ENCODE data around the gene LRGUK.

The LRGUK gene

DNA sequence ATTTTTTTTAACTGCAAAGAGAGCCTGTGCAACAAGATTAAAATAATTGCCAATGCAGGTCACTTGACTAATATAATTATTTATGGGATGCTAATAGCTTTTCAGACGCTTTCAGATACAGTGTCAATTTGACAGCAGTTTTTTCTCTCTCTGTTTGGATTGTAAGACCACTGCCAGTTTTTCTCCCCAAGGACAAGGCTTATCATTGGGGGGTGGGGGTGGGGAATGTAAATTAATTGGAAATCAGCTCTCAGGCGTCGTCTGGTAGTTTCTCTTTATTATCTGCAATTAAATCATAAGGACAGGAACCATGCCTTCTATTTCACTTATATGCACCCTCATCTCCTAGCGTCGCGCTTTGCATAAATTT, 559 bp upstream of the LRGUK start:
- FAIRE-seq, result no peak

DNA sequence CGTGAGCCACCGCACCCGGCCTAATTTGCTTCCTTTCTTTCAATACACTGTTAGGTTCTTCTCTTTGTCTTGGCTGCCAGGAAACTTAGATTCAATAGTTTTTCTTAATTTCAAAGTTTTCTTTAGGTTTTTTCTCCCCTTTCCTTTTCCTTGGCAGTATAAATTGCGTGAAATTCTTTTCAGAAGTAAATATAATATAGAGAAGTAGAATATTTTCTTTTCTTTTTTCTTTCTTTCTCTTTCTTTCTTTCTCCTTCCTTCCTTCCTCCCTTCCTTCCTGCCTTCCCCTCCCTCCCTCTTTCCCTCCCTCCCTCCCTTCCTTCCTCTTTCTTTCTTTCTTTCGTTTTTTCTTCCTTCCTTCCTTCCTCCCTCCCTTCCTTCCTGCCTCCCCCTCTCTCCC, 1.7 kb downstream of the LRGUK start:
- no peak for FAIRE-seq

DNA sequence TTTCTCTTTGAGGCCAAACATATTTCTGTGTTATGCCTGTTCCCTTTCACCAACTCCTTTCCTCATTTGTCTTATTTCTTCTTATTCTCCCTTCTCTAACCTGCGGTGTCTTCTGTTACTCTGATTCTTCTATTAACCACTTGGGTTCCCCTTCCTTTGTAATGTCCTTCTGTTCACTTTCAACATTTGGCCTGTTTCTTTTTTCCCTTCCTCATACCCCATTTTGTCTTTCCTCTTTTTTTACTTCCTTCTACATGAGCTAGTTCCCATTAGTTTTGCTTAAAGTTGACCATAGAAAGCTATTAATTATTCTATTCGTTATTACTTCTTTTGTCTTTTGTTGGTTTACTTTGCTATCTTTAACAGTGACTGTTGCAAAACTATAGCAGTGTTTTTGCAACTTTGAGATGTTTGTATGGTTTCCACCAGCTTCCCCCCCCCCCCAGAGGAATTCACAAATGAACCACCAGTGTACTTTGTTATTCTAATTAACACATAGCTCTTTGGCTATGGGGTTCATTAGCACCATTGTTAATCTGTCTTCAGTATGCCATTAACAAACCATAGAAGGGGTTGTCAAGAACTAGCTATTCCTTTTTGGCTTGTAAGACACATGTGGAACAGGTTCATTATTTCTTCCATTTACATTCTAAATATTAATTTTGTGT, 2.9 kb downstream of the LRGUK start:
- FAIRE-seq, result no peak

DNA sequence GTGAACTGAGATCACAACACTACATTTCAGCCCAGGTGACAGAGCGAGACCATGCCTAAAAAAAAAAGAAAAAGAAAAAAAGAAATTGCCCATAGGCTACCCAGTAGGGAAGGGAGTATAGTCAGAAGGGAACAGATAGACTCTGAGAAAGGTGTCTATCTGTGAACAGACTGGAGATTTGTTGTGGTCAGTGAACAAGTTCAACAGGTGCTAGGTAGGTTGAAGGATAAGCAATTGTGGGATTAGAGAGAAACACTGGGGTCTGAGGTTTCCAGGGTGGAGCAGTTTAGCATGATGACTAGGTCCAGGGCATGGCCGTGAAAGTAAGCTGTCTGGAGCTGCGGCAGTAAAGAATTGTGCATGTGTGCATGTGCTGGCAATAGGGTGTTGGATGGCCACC, 6.9 kb downstream of the LRGUK start:
- no peak for FAIRE-seq

DNA sequence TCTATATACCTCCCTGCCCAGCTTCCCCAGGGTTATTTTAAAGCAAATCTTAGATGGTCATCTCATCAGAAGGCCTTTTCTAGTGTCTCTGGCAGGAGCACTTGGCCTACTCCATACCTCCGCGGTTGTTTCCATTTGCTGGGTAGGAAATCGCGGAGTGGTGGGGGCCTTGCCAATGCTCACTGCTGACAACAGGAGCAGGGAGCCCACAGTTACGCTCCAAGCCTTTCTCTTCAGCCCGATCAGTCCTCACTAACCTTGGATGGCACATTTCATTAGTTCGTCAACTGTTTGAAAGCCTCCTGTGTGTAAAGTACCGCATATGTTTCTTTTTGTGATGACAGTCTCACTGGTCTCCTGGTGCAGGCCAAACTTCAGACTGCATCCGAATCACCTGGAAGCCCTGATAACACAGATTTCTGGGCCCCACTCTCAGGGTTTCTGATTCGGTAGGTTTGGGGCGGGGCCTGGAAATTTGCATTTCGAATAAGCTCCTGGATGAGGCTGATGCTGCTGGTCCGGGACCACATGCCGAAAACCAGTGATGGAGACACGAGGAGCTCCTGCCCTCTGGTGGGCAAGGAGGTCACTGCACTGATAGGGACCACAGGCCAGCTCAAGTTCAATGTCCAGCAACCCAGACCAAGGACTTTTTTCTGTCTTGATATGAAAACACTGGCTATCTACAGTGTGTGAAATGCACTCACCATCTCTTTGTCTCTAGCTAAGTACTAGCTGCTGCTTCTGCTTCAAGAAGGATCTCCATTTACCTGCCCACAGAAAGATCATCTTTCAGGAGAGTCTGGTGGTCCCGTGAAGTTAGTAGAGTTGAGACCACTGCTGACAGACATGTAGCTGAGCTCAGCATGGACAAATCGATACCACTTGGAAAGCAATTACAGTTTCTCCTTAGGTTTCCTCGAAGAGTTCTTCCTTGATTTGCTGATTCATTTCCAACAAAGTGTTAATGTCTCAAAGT, 14.0 kb downstream of the LRGUK start:
- no peak for FAIRE-seq

DNA sequence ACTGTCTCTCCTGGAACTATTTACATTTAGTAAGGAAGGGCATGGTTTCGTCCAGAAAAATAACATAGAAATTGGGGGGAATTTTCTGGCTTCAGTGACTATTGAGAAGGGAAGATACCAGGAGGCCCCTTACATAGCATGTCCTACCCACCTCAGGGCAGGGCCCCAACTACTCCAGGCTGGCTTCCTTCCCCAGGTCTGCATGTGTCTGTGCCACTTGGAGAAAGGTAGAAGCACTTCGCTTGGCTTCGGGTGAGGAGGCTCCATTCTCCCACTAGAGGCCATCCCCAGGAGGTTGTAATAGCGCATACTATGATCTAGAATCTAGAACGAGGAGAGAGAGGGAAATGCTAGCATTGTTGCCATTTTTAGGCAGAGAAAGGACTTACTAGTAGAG, 14.7 kb downstream of the LRGUK start:
- FAIRE-seq, result no peak

DNA sequence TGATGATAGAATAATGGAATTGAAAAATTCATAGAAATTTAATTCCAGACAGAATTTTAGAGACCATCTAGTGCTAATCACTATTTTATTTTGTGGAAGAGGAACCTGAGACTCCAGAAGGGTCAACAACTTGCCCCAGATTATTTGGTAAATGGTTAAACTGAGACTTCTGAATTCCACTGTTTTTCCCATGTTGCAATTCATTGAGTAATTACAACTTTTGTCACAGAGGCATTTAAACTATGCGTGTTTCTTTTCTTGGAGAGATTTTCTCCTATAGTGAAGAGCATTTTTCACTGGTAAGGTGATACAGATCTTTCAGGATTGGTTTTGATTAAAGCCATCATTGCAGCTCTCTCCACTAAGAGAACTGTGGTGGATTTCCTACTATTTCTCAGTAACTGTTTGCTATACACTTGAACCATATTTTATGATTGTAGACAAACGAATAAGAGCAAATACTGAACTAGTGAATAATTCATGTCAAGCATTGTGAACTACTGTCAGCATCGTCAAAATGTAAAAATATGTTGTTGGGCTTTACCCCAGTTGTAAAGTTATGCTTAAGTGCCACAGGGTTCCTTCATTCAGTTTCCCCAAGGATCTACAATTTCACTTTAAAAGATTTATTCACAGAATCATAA, 26.5 kb downstream of the LRGUK start:
- FAIRE-seq, result no peak

DNA sequence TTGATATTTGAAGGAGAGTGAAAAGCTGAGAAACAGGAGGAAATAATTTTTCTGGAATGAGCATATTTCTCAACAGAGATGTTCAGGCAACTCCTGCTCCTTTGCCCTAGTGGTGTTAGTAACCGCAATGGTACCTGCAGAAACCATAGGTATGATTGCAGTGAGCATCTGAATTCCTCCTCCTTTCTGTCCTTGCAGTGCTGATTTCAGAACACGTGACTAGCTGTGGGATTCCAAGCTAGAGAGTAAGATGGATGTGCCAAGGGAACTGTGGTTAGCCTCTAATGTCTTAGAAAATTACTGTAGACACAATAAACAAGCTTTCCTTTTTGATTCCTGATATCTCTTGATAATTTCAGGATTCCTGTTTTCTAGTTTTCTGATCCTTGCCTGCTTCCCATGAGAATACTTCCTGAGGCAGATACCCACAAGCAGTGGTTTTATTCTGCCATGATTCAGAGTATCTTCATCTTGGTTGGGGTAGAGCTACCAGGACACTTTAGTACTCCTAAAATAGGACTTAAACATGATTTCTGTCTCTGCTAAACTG, 27.5 kb downstream of the LRGUK start:
- FAIRE-seq, result no peak

DNA sequence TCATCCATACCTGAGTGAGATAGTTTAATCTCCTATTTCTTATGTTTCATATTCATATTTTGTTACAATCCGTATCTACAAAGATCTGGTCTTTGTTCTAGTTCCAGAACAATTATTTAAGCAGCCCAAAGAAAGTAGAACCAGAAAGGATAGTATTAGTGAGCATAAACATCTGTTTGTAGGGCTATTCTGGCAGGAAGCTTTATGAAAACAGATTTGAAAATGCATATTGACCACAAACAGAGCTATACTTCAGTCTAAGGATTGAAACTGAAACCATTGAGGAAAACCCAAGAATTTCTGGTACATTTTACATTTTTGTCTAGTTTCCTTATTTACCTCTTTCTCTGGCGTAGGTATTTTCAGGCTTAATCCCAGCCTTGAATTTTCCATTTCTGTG, 28.1 kb downstream of the LRGUK start:
- no peak for FAIRE-seq

DNA sequence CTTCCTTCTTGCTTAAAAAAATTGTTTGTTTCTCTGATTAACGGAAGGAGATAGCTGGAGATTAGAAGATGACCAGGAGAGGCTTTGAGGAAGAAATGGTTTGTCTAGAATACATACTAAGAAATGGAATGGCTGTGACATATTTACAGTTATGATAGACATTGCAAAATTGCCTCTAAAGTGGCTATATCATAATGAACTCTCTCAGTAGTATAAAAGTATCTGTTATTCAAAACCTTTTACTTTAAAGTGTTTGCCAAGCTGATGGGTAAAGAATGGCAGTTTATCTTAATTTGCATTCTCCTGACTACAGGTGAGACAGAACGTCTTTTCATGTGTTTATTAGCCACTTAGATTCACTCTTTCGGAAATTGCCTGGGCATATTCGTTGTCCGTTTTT, 28.7 kb downstream of the LRGUK start:
- FAIRE-seq, result no peak

DNA sequence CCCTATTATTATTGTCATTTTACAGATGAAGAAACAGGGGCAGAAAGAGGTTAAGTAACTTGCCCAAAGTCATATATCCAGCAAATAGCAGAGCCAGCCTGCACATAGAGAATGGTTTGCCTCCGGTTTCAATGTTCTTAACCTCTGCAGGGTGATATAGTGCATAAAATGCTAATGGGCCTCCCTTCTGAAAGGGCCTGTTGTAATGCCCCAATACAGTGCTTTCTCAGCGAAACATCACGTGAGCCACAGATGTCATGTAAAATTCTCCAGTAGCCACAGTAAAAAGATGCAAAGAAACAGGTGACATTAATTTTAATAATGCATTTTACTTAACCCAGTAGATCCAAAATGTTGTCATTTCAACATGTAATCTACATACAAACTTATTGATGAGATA, 38.1 kb downstream of the LRGUK start:
- FAIRE-seq, result no peak

DNA sequence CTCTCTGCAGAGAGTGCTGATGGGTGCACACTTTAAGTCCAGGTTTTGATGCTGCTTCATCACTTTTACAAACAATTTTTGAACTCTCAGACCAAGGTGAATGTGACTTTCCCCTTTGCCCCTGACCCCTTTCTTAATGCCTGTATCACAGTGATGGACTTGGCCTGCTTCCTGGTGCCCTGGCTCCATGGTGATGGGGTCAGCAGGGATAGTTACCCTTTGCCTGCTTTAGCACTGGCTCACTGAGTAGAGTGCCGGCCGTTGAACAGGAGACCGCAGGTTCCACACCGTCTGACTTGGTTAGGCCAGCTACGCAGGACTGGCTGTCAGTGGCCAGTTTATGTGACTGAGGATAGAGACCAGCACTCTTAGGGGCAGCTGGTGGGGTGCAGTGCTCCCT, 40.1 kb downstream of the LRGUK start:
- FAIRE-seq, result no peak

DNA sequence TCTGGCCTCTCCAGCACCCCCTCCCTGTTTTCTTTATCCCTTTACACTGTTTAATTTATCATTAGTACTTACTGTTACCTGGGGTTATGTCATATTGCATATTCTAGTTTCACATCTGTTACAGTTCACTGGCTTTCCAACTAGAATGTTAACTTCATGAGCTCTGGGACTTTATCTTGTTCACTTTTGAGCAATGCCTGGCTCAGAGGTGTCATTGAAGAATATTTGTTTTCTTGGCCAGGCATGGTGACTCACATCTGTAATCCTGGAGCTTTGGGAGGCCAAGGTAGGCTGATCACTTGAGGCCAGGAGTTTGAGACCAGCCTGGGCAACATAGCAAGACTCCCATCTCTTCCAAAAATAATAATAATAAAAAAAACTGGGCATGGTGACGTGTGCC, 40.7 kb downstream of the LRGUK start:
- FAIRE-seq, result no peak

DNA sequence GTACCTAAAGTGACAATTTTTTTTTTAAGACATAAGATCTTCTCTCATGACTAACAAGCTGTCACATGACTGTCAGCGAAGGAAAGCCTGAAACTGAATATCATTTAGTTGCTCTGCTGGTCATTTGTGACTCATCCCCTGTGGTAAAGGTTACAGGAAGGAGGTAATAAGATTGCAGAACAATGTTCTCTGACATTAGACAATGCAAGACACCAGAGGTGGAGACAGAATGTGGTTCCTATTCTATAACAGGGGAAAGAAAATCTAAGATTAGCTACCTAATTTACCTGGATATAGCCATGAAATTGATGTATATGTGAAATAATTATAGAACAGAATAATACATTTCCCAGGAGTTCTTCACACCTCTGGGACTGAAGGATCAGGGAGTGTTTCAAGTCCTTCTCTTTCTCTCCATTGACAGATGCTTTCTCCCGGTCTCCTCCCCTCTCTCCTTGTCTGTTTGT, 47.7 kb downstream of the LRGUK start:
- FAIRE-seq, result no peak

DNA sequence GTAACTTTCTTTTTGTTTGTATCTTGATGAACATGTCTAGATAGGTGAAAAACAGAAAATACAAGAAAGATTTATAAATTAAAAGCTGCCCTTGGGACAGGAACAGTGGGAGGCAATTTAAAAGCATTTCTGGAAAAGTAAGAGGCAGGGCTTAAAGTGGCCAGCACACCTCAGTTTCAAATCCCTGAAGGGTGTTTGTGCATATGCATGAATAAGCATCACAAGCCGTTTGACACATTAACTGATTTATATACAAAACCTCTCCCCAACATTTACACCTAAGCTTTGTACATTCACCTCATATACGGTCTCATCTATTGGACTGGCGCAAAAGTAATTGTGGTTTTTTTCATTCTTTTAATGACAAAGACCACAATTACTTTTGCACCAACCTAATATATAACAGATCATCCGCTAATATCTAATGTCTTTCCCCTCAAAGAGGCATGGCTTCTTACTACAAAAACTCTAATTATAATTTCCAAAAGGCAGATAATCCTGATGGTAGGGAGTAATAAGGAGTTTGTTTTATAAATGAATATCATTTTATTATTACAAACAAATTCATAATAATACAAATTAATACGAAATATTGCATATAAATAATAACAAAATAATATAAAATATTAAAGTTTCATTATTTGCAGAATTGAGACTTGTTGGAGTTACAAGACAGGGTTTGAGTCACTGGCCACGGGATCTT, 48.3 kb downstream of the LRGUK start:
- FAIRE-seq, result no peak

DNA sequence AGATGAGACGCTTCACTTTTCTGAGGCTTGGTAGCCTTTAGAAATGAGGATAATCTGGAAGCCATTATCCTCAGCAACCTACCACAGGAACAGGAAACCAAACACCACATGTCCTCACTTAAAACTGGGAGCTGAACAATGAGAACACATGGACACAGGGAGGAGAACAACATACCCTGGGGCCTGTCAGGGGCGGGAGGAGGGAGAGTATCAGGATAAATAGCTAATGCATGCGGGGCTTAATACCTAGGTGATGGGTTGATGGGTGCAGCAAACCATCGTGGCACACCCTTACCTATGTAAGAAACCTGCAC, 48.9 kb downstream of the LRGUK start:
- no peak for FAIRE-seq

DNA sequence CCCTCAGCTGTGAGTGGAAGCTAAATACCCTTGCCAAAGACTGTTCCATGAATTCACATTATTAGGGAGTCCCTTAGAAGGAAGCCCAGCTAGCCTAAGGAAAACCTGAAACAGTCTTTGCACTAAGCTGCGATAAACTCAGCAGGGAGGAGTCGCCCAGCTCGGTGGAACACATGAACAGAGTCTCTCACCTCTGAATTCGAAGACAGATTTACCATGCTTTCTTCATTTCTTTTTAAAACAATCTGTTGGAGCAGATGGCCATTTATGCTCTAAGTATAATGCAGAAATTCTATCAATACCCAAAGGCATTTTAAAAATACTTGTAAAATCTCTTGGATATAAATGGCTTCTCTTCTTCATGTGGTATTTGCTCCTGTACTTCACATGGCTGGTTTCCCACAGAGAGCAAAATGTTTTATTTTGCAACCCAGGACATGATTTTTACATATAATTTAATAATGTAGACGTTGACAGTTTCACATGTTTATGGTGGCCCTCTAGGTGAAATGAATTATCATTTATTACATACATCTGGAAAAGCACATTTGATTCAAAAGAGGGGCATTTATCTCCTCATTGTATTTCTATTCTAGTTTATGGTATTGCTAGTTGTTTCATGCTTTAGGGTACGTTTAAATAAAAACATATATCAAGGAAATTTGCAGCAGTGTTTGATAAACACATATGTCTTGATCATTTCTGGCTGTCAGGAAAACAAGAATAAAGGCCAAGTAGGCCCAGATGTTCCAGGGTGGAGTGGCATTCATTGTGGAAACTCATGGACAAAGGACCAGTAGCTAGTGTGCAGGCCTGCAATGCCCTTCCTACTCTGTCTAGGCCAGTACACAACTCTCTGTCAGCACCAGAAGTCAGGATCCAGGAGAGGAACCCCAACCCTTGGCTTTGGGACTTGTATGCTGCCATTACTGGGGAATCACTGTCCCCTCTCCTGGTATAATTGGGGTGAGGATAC, 52.2 kb downstream of the LRGUK start:
- no peak for FAIRE-seq

DNA sequence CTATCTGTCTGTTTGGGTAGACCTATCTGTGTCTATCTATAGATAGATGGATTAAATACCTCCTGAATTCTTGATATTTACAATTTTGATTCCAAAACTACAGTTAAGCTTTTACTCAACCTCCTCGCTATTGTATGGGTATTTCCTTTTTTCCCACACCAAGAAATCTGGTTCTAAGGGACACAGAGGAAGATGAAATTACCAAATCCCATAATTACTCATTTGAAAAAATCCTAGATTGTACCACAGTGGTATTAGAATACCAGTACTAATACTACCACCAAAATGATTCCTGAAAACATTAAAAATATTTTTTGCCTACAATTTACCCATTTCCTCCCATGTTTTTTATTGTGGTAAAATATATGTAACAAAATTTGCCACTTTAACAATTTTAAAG, 53.2 kb downstream of the LRGUK start:
- no peak for FAIRE-seq

DNA sequence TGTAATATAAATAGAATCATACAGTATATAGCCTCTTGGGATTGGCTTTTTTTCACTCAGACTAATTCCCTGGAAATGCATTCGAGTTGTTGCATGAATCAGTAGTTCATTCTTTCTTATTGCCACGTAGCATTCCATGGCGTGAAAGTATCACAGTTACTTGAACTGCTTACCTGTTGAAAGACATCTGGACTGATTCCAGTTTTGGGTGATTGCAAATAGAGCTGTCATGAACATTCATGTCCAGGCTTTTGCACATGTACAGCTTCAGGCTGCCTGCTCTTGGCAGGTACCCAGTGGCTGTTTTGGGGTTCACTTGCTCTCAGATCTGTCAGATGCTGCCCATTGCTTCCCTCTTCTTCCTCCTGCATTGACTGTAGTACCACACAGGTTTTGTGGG, 54.9 kb downstream of the LRGUK start:
- no peak for FAIRE-seq

DNA sequence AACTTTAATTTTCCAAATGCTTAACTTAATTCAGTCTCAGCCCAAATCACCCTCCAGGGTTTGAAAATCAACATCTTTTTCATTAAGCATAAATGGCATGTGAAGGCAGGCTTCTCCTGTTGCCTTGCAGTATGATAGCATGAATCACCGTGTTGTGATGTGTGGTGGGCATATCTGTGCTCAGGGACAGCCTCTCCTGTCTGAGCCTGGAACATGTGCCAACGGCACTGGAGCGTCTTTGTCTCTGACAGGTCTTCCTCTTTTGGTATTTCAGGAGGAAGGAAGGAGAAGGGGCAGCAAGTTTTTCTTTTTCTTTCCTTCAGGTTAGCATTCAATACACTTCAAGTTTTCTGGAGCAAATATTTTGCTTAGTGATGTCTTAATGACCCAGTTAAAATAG, 57.6 kb downstream of the LRGUK start:
- FAIRE-seq, result no peak

DNA sequence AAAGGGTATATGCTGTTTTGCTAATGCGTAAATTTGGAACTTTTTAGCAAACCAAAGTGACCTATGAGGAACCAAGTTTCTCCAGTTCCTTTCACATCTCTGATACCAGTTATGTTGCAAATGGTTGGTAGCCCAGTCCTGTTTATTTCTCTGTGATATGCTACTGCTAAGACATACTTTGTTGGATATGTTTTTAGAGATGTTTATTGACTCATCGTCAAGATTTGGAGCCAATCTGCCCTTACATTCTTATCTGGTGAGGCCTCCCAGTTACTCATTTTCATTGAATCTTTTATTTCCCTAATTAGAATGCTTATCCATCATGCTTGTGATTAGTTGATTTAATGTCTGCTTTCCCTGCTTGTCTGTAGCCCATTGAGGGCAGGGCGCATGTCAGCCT, 58.9 kb downstream of the LRGUK start:
- FAIRE-seq, result no peak

DNA sequence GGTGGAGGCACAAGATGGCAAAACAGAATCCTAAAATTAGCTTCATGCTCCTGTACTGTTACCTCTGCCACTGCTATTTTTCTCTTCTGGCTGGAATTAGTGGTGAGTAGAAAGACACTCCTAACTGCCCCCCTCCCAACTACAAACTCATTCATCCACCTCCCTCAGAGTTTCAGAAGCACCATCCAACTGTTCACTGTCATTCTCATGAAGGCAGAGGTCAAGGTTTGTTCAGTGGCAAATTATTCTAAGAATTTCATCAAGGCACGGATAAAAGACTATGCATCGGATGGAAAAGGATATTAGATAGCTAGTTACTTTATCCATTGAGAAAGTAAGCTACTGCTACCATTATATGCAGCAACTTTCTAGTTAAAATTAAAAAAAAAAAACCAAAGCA, 59.7 kb downstream of the LRGUK start:
- no peak for FAIRE-seq

All from G401.6 (cell line).